Adrenal gland (tissue), 5 donors: Measurements from ENCODE around the gene DCANP1.

Source experiments
- CTCF ChIP-seq, 6 experiments: fragments of 450-650 bp in 4 of 6; fragments of 200-600 bp in 2 of 6; sonication (generic) in 1 of 6; IDR thresholded peaks; 1 replicate in 5 of 6; 2 replicates in 1 of 6; pipeline versions ENCODE4 v1.5.1 to v1.8.0; 2016 to 2021; ENCODE audit warnings: antibody characterized with exemption in 6 of 6, mild to moderate bottlenecking in 2 of 6, moderate library complexity in 1 of 6
- POLR2A ChIP-seq, 2 donors: fragments of 450-650 bp; IDR thresholded peaks; one replicate each; pipeline ENCODE4 v1.6.1; 2017; ENCODE audit warnings: antibody characterized with exemption in 2 of 2, mild to moderate bottlenecking in 2 of 2, moderate library complexity in 1 of 2
- donor health status: DM: no; HTN: no; CAD: no.

DNA sequence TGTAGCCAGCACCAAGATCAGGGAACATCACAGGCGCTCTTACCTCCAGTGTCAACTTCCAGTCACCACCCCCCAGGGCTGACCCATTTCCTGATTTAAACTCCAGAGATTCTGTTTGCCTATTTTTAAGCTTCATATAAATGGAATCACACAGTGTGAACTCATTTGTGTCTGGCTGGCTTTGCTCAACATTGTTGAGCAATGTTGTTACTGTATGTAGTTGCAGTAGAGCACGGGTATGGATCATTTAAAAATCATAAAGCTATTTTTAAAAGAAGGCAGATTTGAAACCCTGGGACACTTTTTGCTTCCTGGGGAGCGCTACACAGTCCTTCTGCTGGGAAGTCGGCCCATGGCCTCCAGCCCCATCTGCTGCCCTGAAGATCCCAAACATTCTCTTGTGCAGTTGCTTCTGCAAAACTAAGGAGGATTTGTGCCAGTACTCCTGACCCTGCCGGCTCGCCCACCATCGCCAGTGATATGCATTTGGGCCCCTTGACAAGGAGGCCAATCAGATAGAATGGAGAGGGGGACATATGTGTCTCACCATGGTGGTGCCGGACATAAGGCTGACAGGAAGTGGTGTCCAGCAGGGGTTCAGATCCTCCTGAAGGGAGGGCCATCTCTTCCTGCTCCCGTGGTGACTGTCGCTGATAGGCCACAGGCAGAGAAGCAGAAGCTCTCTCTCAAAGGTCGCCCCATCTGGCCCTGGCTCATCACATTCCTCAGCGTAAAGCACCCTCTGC is 13.3 kb downstream of the DCANP1 start:
- TF ChIP-seq CTCF (IDR thresholded peaks at IDR 0.05) (no peak), POLR2A (IDR thresholded peaks at IDR 0.05) (no peak)
